Fibroblast of pulmonary artery (primary cell): Measurements from ENCODE around the gene TENM4.

Source experiments
- DNase-seq: peaks from one replicate; pipeline ENCODE4 v3.0.0-alpha.2; 2010; ENCODE audit warnings: low read depth
- H3K4me3 ChIP-seq: replicated peaks from 2 replicates; pipeline ENCODE4 v1.5.1; 2011; ENCODE audit warnings: low read depth, mild to moderate bottlenecking, control low read depth, low read length, moderate library complexity
- CTCF ChIP-seq: IDR thresholded peaks from 2 replicates; pipeline ENCODE4 v1.5.1; 2011; ENCODE audit warnings: mild to moderate bottlenecking, control low read depth, low read length, inconsistent platforms; ENCODE audit errors: missing control alignments

TENM4 gene

DNA sequence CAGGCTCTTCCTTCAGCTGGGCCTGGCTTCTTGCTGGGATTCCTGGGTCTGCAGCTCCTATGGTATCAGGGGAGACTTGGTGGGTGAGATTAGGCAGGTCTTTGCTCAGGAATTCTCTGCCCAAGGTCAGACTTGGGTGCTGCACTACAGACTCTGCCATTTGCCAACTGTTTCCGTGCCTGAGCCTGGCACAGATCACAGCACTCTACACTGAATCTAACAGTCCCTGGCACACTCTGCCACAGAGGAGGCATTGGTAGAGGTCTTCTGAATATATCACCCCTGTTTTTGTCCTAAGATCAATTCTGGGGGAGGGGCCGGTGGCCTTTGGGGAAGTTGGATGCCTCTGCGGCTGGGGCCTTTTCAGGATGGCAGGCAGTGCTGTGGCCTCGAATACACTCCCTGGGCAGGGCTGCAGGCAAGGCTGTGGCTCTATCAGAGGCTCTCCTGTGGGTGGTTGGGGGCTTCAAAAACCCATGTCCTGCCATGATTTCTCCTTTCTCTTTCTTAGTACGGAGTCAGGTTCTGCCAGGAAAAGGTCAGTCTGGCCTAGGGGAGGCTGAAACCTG is 751.2 kb downstream of the TENM4 start:
- no peak for TF ChIP-seq CTCF

DNA sequence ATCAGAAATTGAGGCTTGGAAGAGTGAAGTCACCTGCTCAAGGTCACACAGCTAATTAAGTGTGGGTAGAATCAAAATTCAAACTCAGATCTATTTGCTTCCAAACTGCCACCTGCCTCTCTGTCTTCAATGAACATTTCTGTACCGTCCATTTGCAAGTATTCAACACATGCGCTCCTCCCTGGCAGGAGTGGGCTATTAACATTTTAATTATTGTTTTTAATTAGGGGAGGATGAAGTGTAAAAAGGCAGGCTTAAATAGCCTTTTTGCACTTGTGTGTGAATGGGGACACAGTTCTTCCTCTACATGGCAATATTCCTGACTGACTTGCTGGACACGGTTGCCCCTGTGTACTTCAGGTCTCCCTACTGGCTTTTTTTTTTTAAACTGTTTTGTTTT is 751.7 kb downstream of the TENM4 start:
- DNase-seq: no peak
- TF ChIP-seq CTCF: no peak
- no peak overlapping the region for H3K4me3 ChIP-seq

More for the DNA sequence above, 751.2 kb downstream of the TENM4 start:
- no peak for DNase-seq
- H3K4me3 ChIP-seq: no peak overlapping the region

DNA sequence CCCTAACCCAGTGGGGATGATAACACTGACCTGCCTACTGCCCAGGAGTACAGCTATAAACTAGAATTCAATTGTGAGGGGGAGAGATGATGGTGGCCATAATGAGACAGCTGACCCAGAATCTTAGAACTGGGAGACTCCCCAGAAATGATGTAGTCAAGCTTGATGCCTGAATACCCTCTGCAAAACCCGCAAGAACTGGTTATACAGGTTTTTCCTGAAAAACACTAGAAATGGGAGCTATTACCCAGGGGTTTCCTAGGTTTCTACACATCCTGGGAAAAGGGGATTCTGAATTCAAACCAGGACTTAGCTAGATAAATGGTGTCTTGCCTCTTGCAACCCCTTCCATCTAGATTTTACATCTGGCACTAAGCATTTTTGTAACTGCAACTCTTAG is 752.4 kb downstream of the TENM4 start:
- DNase-seq: no peak
- no peak for TF ChIP-seq CTCF

GRCh38 chr11:78685156-78685555 is 755.7 kb downstream of the TENM4 start:
- no peak overlapping the region for H3K4me3 ChIP-seq
- TF ChIP-seq CTCF: no peak
- DNase-seq: no peak

More for the DNA sequence above, 752.4 kb downstream of the TENM4 start:
- no peak overlapping the region for H3K4me3 ChIP-seq

GRCh38 chr11:78684377-78684776 is 756.5 kb downstream of the TENM4 start:
- peak; percentile 13 for DNase-seq
- TF ChIP-seq CTCF: no peak

GRCh38 chr11:78683774-78684173 is 757.1 kb downstream of the TENM4 start:
- no peak overlapping the region for H3K4me3 ChIP-seq
- no peak for TF ChIP-seq CTCF
- no peak for DNase-seq

More at GRCh38 chr11:78684377-78684776, 756.5 kb downstream of the TENM4 start:
- no peak overlapping the region for H3K4me3 ChIP-seq

- no peak for TF ChIP-seq CTCF
- no peak for DNase-seq
Measured at GRCh38 chr11:78676026-78676557, 764.7 kb downstream of the TENM4 start.

More at GRCh38 chr11:78676026-78676557, 764.7 kb downstream of the TENM4 start:
- no peak overlapping the region for H3K4me3 ChIP-seq
